Lower leg skin (tissue), 3 donors: ENCODE results near the gene ZFPM1.

Source experiments
- CTCF ChIP-seq, 3 donors: fragments of 450-650 bp; IDR thresholded peaks; one replicate each; pipeline ENCODE4 v1.5.1; 2016; ENCODE audit warnings: antibody characterized with exemption in 3 of 3, mild to moderate bottlenecking in 3 of 3, moderate library complexity in 2 of 3
- POLR2A ChIP-seq, 2 donors: fragments of 450-650 bp; IDR thresholded peaks; one replicate each; pipeline ENCODE4 v1.6.1; 2016 to 2017; ENCODE audit warnings: antibody characterized with exemption in 2 of 2, mild to moderate bottlenecking in 1 of 2, moderate library complexity in 1 of 2

- TF ChIP-seq CTCF (IDR thresholded peaks at IDR 0.05) (no peak), POLR2A (IDR thresholded peaks at IDR 0.05) (no peak)
Observed at GRCh38 chr16:88481851-88482250, 28.8 kb downstream of the ZFPM1 start.
